Hematopoietic multipotent progenitor cell treated with erythropoietin and hydrocortisone succinate and interleukin-3 and kit ligand, for 4 days (in vitro differentiated cells): ENCODE results near the gene SUGP2.

ENCODE experiments used
- DNase-seq: peaks from one replicate; pipeline ENCODE4 v3.0.0-alpha.2; 2015

The SUGP2 gene

DNA sequence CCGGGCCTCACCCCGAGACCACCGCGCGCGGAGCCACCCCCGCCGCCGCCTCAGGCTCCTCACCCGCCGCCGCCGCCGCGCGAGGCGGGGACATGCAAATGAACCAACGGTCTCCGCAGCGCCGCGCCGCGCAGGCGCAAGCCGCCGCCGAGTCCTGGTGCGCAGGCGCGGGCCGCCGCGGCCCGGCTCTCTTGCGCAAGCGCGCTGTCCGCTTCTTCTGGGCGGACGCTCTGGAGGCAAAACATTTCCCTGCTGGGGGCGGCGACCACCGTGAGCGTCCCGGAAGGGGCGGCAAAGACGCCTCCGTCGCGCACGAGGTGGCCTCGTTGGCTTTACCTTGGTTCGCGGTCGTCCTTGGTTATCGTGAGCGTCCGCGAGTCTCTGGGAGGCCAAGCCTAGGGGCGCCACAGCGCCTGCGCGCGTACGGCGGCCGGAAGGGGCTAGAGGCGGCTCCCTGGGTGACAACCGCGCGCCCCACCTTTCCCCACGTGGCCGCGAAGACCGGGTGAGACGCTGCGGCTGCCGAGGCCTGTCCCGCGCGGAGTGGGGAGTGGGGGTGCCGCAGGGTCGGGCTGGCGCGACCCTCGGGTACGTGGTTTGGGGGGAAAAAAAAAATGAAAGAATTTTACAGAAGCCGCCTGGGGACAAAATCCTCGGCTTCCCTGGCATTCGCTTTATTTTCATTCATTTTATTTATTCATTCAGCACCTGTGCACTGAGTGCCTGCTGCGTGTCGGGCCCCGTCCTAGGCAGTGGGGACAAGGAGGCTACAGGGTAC lies at the start of gene SUGP2, which contains the start of gene ARMC6:
Gene SUGP2 (minus strand): TSS at position 92 of the 778 bp plus-strand sequence. CDS start 2,446 bp downstream, outside the sequence.
Gene ARMC6 (plus strand): TSS at position 178 of the 778 bp plus-strand sequence. CDS start 607 bp downstream, outside the sequence.
- peak; percentile 96 for DNase-seq

DNA sequence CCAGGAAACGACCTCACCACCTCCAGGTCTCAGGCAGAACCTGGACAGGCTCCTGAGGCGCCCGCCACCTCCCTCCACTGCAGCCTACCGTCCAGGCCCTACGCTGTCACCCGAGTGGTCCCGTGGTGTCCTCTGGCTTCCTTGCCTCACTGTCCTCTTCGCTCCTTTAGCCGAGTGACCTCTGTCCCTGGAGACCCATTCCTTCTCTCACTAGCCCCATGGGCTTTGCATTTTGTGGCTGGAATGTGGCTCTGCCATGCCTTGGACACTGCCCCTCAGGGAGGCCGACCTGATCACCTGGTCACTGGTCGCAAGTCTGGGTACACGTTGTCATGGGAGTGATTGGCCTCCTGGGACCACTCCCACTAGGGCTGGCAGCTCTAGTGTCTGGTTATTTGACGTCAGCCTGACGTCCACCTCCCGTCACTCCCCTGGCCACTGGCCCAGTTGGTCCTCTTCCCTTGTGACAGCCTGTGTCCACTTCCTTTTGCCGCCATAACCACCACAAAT lies 48.4 kb upstream of the SUGP2 start:
- no peak for DNase-seq

DNA sequence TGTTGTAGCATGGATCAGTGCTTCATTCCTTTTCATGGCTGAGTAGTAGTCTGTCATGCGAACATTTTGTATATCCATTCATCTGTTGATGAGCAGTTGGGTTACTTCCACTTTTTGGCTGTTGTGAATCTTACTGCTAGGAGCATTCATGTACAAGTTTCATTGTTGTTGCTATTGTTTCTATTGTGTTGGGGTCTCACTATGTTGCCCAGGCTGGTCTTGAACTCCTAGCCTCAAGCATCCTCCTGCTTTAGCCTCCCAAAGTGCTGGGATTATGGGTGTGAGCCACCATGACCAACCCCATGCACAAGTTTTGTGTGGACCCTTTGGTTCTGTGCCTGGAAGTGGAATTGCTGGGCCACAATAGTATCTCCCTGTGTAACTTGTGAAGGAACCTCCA lies 46.3 kb upstream of the SUGP2 start:
- no peak for DNase-seq

DNA sequence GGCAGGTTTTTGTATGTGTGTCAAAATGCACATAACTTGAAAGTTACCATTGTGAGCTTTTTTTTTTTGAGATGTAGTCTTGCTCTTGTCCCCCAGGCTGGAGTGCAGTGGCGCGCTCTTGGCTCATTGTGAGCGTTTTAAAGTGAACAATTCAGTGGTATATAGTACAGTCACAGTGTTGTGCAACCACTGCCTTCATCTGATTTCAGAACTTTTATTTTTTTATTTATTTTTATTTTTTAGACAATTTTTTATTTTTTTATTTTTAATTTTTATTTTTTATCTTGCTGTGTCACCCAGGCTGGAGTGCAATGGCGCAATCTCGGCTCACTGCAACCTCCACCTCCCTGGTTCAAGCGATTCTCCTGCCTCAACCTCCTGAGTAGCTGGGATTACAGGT lies 45.5 kb upstream of the SUGP2 start:
- no peak for DNase-seq

DNA sequence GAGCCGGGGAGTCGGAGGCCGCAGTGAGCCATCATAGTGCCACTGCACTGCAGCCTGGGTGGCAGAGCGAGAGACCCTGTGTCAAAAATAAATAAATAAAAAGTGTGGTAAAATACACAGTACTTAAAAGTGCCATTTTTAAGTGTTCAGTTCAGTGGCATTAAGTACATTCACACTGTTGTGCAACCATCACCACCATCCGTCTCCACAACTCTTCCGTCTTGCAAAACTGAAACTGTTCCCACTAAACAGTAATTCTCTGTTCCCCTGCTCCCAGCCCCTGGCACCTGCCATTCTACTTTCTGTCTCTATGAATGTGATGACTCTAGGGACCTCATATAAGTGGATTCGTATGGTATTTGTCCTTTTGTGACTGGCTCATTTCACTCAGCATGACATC lies 43.8 kb upstream of the SUGP2 start:
- DNase-seq: no peak

DNA sequence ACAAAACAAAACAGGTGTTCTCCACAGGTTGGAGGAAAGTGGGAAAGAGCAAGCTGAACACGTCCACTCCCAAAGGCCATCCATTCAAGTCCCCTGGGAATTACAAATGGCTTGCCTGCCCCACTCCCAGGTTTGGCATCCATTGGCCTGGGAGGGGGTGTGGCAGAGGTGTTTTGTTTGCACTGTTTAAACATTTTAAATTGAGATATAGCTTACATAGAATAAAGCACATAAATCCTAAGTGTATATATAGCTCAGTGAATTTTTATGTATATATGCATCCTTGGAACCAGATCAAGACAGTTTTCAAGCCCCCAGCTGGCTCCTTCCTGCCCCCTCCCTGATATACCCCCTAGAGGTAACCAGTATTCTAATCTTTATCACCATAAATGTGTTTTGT lies 43.2 kb upstream of the SUGP2 start:
- no peak for DNase-seq

DNA sequence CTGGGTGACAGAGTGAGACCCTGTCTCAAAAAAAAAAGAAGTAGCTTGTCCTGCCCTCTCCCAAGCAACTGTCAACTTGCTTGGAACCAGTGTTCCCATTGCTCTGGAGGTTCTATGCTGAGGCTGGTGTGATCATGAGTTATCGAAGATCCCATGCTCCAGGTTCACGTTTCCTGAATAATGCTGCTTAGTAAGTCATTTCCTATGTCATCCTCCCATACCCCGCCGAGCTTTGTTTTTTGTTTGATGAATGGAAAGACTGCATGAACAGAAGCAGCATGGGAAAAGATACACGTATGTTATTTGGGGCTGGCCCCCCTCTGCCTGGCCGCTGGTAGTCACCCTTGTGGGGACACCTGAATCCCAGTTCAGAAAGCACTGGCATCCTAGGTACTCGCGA lies 41.8 kb upstream of the SUGP2 start:
- DNase-seq: no peak

DNA sequence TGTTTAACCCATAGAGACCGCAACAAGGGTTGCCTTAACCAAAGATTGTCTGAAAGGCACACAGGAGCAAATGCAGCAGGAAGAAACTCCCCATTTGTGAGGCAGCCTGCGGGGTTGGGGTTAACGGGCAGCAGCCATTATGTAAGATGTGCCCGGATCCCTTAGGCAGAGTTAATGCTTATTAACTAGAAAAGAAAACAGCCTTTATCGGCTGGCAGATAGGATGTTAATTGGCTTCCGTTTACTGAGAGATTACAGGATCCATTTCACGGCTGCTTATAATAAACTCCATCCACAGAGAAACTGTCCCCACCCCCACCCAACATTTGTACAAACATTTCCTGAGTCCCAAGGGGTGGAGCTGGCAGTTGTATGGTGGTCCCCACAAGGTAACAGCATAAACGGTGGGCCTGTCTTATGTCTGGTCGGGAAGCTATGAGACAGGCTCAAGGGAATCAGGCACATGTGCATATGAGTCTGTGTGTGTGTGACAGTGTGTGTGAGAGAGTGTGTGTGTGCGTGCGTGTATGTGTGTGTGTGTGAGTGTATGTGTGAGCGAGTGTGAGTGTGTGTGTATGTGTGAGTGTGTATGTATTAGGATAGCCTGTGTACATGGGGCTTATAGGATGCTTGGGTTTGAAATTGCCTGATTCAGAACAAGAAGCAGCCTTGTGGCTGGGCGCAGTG lies 41.0 kb upstream of the SUGP2 start:
- DNase-seq: no peak

DNA sequence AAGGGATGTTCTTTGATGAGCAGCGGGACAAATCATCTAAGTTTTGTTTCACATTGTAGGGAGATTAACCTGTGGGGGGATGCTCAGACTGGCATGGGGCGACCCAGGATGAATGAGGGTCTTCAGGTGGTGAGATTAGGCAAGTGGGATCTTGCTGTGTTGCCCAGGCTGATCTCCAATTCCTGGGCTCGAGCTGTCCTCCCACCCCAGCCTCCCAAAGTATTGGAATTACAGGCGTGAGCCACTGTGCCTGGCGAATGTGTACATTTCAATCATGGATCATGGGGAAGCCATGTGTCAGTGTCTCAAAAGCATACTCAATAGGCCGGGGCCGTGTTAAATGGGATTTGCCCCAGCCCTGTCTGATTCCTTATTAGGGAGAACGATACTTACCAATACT lies 38.6 kb upstream of the SUGP2 start:
- DNase-seq: no peak

DNA sequence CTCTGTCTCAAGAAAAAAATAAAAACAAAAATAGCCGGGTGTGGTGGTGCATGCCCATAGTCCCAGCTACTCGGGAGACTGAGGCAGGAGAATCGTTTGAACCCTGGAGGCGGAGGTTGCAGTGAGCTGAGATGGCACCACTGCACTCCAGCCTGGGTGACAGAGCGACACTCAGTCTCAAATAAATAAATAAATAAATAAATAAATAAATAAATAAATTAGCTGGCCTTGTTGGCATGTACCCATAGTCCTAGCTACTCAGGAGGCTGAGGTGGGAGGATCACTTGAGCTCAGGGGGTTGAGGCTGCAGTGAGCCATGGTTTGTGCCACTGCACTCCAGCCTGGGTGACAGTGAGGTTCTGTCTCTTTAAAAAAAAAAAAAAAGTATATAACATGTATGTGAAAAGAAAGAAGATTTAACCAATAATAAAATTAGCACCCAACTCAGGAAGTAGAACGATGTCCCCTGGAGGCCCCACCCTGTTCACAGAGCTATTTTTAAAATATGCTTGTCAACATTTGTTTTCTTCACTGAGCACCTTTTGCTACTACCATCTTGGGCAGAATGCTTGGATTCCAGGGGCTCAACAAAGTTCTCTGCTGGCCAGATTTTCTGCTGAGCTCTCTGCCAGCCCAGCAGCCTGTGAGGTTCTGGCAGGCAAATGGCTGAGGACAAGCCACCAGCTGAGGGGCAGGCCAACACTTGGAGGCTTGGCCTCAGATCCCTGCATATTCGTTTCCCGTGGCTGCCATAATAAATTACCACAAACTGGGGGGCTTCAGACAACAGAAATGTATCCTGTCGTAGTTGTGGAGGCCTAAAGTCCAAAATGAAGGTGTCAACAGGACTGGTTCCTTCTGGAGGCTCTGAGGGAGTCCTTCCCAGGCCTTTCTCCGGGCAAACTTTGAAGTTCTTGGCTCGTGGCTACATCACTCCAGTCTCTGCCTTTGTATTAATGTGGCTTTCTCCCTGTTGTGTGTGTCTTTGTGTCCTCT lies 35.6 kb upstream of the SUGP2 start:
- no peak for DNase-seq

DNA sequence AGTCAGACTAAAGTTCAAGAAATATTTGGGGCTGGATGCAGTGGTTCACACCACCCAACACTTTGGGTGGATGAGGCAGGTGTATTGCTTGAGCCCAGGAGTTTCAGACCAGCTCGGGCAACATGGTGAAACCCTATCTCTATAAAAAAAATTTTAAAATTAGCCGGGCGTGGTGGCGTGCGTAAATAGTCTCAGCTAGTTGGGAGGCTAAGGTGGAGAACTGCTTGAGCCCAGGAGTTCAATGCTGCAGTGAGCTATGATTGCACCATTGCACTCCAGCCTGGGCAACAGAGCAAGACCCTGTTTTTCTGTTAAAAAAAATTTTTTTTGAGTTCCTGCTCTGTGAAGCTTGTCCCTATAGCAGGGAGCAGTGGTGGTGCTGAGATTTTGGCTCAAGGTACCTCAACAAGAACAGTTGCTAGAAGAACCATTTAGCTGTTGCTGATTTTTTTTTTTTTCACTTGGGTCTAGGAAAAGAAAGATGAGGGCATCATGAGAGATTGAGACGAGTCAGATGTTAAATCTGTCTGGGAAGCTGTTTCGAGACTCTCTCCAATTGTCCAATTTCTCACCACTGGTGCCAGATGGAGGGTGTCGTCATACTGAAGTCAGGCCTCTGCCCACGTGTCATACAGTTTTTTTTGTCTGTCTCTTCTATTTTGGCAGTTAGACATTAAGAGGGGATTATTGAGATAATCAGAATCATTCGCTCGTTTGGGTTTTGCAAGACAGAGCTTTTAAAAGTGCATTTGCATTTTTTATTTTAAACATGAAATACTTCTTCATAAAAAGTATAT lies 34.2 kb upstream of the SUGP2 start:
- no peak for DNase-seq

DNA sequence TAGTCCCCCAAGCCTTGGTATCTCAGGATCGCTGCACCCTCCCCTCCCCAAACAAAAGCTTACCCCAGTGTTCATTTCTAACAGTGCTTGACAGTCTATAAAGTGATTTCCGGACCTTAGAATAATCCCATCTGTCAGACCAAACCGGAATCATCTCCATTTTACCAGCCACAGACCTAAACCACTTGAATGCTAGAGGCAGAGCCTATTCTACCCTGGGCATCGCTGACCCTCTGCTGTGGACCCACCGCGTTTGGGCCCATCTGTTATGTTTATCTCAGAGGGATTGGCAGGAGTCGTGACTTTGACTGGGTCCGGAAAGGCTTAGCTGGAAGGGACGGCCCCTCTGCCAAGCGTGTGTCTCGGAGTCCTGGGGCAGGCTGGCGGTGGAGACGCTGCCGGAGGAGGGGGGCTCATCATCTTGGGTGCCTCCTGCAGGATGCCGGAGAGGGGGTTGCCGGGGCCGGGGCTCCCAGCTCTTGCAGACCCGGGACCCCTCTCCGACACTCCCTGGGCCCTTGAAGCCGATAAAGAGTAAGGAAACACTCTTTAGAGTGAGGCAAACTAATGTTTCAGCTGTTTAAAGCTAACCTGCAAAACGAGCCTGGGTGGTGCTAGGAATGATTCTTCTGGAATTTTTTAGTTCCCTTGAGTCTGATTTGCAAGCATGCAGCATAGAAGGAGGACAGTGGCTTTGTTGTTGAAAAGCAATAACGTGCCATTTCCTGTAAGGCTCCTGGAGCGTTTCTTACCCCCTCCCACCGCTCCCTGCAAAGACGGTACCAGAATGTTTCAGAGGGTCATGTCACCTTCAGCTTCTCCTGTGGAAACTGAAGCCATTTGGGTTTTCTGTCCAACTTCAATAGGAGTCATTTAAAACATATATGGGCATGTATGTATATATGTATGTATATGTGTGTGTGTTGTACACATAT lies 31.8 kb upstream of the SUGP2 start:
- peak; percentile 42 for DNase-seq

DNA sequence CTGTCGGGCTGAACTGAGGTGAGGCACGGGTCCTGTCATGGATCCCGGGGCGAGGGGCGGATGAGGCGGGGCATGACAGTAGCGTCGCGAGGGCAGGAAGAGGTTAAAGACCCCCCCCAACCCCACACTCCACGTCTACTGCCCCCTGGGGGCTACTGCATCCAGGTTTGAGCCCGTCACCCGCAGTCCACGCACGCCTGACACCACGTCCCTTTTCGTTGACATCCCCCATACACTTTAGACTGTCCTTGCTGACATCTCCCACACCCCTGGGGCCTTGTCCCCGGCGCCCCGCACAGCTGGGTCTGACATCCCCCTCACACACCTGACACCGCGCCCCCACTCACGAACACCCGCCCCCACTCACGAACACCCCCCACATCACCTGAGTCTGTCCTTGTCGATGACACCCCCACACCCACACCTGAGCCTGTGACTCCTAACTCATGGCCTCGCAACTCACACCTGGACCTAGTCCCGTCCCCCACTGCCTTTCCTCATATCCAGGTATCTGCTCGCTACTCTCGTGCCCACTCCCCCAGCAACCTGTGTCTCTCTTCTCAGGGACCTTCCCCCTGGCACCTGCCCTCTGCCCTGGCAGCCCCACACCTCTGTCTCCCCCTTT lies 30.9 kb upstream of the SUGP2 start:
- DNase-seq: no peak

DNA sequence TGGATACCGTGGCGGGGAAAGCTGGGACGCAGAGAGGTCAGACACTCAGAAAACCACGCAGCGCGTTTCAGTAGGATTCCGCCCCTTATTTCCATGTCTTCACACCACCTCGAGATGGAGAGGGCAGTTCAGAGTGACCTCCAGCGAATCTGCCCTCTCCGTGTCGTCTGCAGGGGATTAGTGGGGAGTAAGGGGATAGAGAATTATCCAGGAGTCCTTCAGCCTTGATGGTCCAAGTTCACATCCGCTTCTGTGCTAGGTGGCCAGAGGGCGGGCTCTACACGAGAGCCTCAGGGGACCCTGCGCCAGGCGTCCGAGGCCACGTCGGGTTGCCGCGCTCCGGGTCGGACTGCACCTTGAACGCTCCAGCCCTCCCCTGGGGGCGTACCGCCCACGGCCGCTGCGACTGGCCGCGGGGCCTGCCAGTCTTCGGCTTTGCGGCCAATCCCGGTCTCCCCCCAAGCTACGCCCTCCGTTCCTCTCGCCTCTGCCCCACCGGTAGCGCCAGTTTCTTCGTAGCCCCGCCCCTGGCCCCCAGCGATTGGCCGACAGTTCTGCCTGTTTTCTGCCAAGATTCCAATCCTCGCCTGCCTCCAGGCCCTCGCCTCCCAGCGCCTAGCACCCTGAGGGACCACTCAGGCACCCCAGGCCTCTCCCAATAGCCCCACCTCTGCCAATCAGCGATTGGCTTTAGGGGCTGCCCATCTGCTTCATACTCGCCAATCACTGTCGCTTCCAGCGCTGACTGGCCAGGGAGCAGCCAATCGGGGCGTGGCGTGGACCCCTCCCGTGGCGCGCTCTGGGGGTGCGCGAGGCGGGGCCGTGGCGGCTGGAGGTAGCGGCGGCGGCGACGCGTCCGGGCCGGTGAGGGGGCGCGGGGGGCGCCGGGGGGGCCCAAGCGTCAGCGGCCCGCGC lies 30.1 kb upstream of the SUGP2 start, which contains the start of gene SLC25A42:
Gene SLC25A42 (plus strand): TSS at position 812 of the 915 bp plus-strand sequence. CDS start 32,131 bp downstream, outside the sequence.
- peak; percentile 100 for DNase-seq

DNA sequence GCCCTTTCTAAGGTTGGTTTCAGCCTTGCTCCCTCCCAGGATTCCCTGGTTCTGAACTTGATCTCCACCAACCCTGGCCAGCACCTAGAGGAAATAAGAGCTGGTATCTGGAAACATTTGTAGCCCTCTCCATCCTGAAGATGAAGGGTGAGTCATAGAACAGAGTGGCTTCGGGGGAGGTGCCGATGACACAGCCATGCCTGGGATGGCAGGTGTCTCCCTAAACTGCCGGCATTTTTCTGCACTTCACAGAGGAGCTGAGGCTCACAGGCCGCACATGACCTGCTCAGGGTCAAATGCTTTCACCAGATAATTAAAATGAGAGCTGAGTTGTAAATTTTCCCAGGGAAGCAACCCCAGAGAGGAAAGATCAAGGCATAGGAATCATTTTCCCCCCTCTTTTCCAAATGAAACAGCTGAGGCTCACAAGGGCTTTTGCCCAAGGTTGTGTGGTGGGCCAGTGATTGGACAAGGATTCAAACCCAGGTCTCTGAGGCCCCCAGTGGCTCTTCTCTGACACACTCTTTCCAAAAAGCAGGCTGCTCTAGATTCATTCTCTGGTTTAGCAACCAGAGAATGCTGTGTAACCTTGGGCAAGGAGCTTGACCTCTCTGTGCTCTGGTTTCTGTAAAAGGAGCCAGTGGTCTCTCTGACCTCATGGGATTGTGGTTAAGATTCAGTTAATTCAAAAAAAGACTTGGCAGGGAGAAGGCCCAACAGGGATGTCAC lies 29.3 kb upstream of the SUGP2 start:
- DNase-seq: peak; percentile 52

DNA sequence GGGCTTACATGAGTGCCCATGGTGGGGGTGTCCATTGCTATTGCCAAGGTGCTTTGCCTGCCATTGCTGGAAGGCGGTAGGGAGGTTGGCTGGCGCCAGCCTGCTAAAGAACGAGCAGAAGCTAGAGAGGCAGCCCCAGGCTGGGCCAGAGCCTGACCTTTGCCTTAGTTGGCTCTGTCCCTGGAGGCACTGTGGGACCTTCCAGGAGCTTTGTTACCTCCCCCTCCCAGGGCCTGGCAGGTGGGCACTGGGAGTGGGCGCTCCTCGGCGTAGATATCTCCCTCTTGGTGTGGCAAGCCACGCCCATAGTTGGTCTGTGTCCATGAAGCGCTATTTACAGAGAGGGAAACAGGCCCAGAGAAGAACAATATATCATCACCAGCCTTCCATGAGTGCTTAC lies 28.2 kb upstream of the SUGP2 start:
- DNase-seq: peak; percentile 63

DNA sequence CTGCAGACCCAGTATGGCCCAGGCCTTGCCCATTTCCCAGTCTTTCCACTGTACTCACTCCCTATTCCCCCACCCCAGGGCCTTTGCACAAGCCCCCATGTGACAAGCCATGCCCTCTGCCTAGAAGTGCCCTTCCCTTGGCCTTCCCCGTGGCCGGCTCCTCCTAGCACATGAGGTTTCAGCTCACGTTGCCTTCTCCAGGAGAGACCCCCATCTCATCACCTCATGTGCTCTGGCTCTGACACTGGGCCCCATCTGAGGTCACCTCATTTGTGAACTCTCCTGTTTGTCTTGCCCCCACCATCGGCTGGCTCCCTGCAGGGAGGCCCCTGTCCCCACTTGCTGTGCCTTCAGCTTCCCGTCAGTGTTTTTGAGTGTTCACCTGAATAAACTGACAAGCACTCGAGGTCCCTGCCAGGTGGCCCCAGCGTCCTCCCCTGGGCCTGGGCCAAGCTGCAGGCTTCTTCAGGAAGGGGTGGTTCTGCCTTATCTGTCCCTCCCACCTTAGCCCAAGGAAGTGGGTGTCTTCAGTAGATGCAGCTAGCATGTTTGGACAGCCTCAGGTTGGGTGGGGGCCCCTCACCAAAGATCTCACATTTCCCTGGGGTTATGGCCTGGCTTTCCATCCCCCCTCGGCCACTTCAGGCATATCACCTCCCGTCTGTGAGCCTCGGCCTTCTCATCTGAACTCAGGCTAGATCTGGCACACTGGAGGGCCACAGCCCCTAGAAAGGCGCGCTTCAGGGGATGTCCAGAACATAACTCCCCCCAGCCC lies 26.7 kb upstream of the SUGP2 start:
- DNase-seq: peak; percentile 94
